Suprapubic skin (tissue), 4 donors: ENCODE data around the gene G6PD. TPM values are rescaled to one million over a fixed set of nuclear protein-coding genes. Genes with fewer than 3 reads are reported as not detected.
"Not testable (repeated sequence)": the region's sequence is repeated elsewhere in the genome, so short reads cannot be mapped to it uniquely, and the experiment has no call there.

Source experiments
- DNase-seq, 2 donors: peaks; one replicate each; pipeline ENCODE4 v3.0.0-alpha.2; 2019; ENCODE audit warnings: low spot score in 2 of 2
- H3K27ac ChIP-seq: fragments of 200-600 bp; sonication (generic); one replicate; pipeline ENCODE4 v1.5.1; 2019
- H3K27me3 ChIP-seq: fragments of 200-600 bp; sonication (generic); one replicate; pipeline ENCODE4 v1.5.1; 2019
- H3K36me3 ChIP-seq: fragments of 200-600 bp; sonication (generic); one replicate; pipeline ENCODE4 v1.5.1; 2019
- H3K4me1 ChIP-seq: fragments of 200-600 bp; sonication (generic); one replicate; pipeline ENCODE4 v1.5.1; 2019
- H3K4me3 ChIP-seq: fragments of 200-600 bp; sonication (generic); one replicate; pipeline ENCODE4 v1.5.1; 2019; ENCODE audit warnings: mild to moderate bottlenecking
- H3K9me3 ChIP-seq: fragments of 200-600 bp; sonication (generic); one replicate; pipeline ENCODE4 v1.5.1; 2019
- CTCF ChIP-seq, 2 donors: fragments of 200-600 bp in 1 of 2; fragments of 450-650 bp in 1 of 2; sonication (generic) in 1 of 2; IDR thresholded peaks; one replicate each; pipeline ENCODE4 v1.5.1; 2016 to 2019; ENCODE audit warnings: antibody characterized with exemption in 2 of 2, mild to moderate bottlenecking in 1 of 2, moderate library complexity in 1 of 2
- EP300 ChIP-seq: sonication (generic); formaldehyde crosslinking; IDR thresholded peaks from one replicate; pipeline ENCODE4 v1.6.1; 2017; ENCODE audit warnings: antibody characterized with exemption
- POLR2A ChIP-seq, 2 donors: fragments of 450-650 bp; IDR thresholded peaks; one replicate each; pipeline ENCODE4 v1.6.1; 2017; ENCODE audit warnings: antibody characterized with exemption in 2 of 2, mild to moderate bottlenecking in 2 of 2, moderate library complexity in 2 of 2
- POLR2AphosphoS5 ChIP-seq, 3 donors: sonication (generic); formaldehyde crosslinking; IDR thresholded peaks; one replicate each; pipeline ENCODE4 v1.6.1; 2017; ENCODE audit warnings: antibody characterized with exemption in 3 of 3
- WGBS: methylation state at CpG from one replicate; pipeline ENCODE4 v1.1.5; 2018; 5-methylcytosine and 5-hydroxymethylcytosine counted together
- total RNA-seq, 4 donors: library from RNA; depleted of rRNA; stranded (reverse); fragments of >200 nt; gene quantifications; one replicate each; pipeline ENCODE4 v1.1.0, GENCODE V29; 2016

Gene G6PD
- total RNA-seq, 4 donors from 2014 or later, result 22.6 to 60.4 (median 42.0) TPM

- DNase-seq, result no peak
- no peaks in the 10 kb centered on the region for H3K9me3 ChIP-seq
- H3K27ac ChIP-seq, result no peak overlapping the region
- no peak overlapping the region for H3K4me3 ChIP-seq
- 83% methylated on average over 3 of the region's 3 CpGs for WGBS
- H3K27me3 ChIP-seq, result no peaks in the 10 kb centered on the region
- peaks cover 22% of the 10 kb centered on the region for H3K36me3 ChIP-seq
- TF ChIP-seq CTCF (IDR thresholded peaks at IDR 0.05) (no peak), POLR2A (IDR thresholded peaks at IDR 0.05) (no peak), EP300 (no peak), POLR2AphosphoS5 (IDR thresholded peaks at IDR 0.05) (no peak)
- no peaks in the 10 kb centered on the region for H3K4me1 ChIP-seq
Measured at GRCh38 chrX:154502989-154503388, 43.7 kb downstream of the G6PD start.

GRCh38 chrX:154502098-154502497 lies 44.5 kb downstream of the G6PD start:
- peaks cover 18% of the 10 kb centered on the region for H3K36me3 ChIP-seq
- H3K4me3 ChIP-seq, result no peak overlapping the region
- no peaks in the 10 kb centered on the region for H3K27me3 ChIP-seq
- no peaks in the 10 kb centered on the region for H3K4me1 ChIP-seq
- no peak overlapping the region for H3K27ac ChIP-seq
- 78% methylated on average over 8 of the region's 8 CpGs for WGBS
- TF ChIP-seq CTCF (IDR thresholded peaks at IDR 0.05) (no peak), POLR2A (IDR thresholded peaks at IDR 0.05) (no peak), EP300 (no peak), POLR2AphosphoS5 (IDR thresholded peaks at IDR 0.05) (no peak)
- DNase-seq, result no peak
- no peaks in the 10 kb centered on the region for H3K9me3 ChIP-seq

GRCh38 chrX:154501423-154501822 lies 45.2 kb downstream of the G6PD start:
- not testable (repeated sequence) for H3K4me3 ChIP-seq, H3K4me1 ChIP-seq, DNase-seq, H3K27ac ChIP-seq, H3K27me3 ChIP-seq, H3K9me3 ChIP-seq
- H3K36me3 ChIP-seq, result peaks cover 12% of the 10 kb centered on the region
- 85% methylated on average over 7 of the region's 7 CpGs for WGBS

GRCh38 chrX:154496591-154497137 lies 50.0 kb downstream of the G6PD start:
- not testable (repeated sequence) for H3K36me3 ChIP-seq, H3K4me1 ChIP-seq, H3K9me3 ChIP-seq, H3K27ac ChIP-seq, H3K27me3 ChIP-seq, DNase-seq, H3K4me3 ChIP-seq
- WGBS, result 75% methylated on average over 4 of the region's 4 CpGs

- no peaks in the 10 kb centered on the region for H3K9me3 ChIP-seq
- H3K27ac ChIP-seq, result no peak overlapping the region
- H3K36me3 ChIP-seq, result no peaks in the 10 kb centered on the region
- WGBS, result 76% methylated on average over 6 of the region's 6 CpGs
- H3K27me3 ChIP-seq, result no peaks in the 10 kb centered on the region
- no peak overlapping the region for H3K4me3 ChIP-seq
- TF ChIP-seq CTCF (IDR thresholded peaks at IDR 0.05) (no peak), POLR2A (IDR thresholded peaks at IDR 0.05) (no peak), EP300 (no peak), POLR2AphosphoS5 (IDR thresholded peaks at IDR 0.05) (no peak)
- H3K4me1 ChIP-seq, result no peaks in the 10 kb centered on the region
- DNase-seq, result no peak
Measured at GRCh38 chrX:154495472-154495922, 51.1 kb downstream of the G6PD start.

- Histone ChIP-seq H3K4me3 (no peak overlapping the region), H3K36me3 (no peaks in the 10 kb centered on the region), H3K27ac (no peak overlapping the region), H3K4me1 (no peaks in the 10 kb centered on the region), H3K27me3 (no peaks in the 10 kb centered on the region), H3K9me3 (no peaks in the 10 kb centered on the region)
- DNase-seq, result no peak
- TF ChIP-seq EP300 (no peak), CTCF (IDR thresholded peaks at IDR 0.05) (no peak), POLR2AphosphoS5 (IDR thresholded peaks at IDR 0.05) (no peak), POLR2A (IDR thresholded peaks at IDR 0.05) (no peak)
- 69% methylated on average over 3 of the region's 3 CpGs for WGBS
Measured at GRCh38 chrX:154494715-154495114, 51.9 kb downstream of the G6PD start.
